OCI-LY3 (cell line): Measurements from ENCODE around the gene ZBTB24.

Source experiments
- EZH2phosphoT487 ChIP-seq: fragments of 200-600 bp; shearing (Covaris generic); IDR thresholded peaks from 2 replicates; pipeline ENCODE4 v1.6.1; 2018; ENCODE audit warnings: antibody characterized with exemption, mixed run types, low read depth
- TF ChIP-seq, protein P1 (sequence below): fragments of 200-600, 300-600 bp; sonication (generic); IDR thresholded peaks from 2 replicates; pipeline ENCODE4 v1.5.1; 2014; ENCODE audit warnings: antibody characterized with exemption, low read length, low read depth

DNA sequence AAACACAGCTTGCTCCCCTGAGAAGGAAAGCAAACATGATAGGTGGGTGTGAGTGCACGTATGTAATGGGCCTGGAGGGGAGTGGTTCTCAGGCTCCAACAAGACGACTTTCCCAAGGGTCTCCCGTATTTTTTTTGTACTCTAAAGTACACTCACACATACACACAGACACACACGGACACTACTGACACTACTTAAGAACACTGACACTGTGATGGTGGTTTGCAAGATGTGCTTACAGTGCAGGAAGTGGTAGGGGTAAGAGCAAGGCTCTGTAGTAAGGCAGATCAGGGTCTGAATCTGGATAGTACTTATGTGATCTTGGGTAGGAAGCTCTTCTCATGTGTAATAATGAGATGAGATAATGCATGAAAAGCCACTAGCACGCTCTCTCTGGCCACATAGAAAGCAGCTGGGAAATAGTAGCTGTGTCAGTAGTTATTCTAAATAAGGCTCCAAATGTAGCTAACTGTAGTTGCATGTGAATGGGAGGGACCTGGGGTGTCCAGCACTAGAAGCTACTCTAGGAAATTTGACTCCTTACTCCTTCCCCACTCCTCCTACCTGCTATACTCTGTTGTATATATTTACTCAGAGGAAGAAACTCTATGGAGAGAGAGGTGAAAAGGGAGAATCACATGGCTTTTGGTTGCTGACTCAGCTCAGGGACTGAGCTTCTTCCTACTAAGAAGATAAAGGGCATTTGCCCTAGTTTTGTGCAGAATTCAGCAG lies 8.4 kb upstream of the ZBTB24 start:
- TF ChIP-seq, protein P1, sequence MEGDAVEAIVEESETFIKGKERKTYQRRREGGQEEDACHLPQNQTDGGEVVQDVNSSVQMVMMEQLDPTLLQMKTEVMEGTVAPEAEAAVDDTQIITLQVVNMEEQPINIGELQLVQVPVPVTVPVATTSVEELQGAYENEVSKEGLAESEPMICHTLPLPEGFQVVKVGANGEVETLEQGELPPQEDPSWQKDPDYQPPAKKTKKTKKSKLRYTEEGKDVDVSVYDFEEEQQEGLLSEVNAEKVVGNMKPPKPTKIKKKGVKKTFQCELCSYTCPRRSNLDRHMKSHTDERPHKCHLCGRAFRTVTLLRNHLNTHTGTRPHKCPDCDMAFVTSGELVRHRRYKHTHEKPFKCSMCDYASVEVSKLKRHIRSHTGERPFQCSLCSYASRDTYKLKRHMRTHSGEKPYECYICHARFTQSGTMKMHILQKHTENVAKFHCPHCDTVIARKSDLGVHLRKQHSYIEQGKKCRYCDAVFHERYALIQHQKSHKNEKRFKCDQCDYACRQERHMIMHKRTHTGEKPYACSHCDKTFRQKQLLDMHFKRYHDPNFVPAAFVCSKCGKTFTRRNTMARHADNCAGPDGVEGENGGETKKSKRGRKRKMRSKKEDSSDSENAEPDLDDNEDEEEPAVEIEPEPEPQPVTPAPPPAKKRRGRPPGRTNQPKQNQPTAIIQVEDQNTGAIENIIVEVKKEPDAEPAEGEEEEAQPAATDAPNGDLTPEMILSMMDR = no peak
- TF ChIP-seq EZH2phosphoT487 = no peak
